Mucosa of rectum (tissue), 2 donors: ENCODE data around the gene STKLD1.

Source experiments
- H3K27ac ChIP-seq, 2 donors: one replicate each; pipeline ENCODE4 v1.7.0; 2013; ENCODE audit warnings: inconsistent platforms in 2 of 2, low read depth in 2 of 2, low read length in 2 of 2
- H3K27me3 ChIP-seq, 2 donors: one replicate each; pipeline ENCODE4 v1.7.0; 2013; ENCODE audit warnings: low read length in 2 of 2; ENCODE audit not compliant: control insufficient read depth in 2 of 2, insufficient read depth in 2 of 2
- H3K36me3 ChIP-seq, 2 donors: one replicate each; pipeline ENCODE4 v1.7.0; 2013; ENCODE audit warnings: low read length in 2 of 2; ENCODE audit not compliant: control insufficient read depth in 2 of 2, insufficient read depth in 2 of 2
- H3K4me1 ChIP-seq, 2 donors: one replicate each; pipeline ENCODE4 v1.7.0; 2013; ENCODE audit warnings: low read length in 2 of 2, mild to moderate bottlenecking in 1 of 2; ENCODE audit not compliant: control insufficient read depth in 2 of 2, insufficient read depth in 2 of 2
- H3K4me3 ChIP-seq, 2 donors: one replicate each; pipeline ENCODE4 v1.7.0; 2013; ENCODE audit warnings: low read length in 2 of 2
- H3K9ac ChIP-seq, 2 donors: one replicate each; pipeline ENCODE4 v1.7.0; 2013; ENCODE audit warnings: low read length in 2 of 2, low read depth in 1 of 2, mild to moderate bottlenecking in 1 of 2
- H3K9me3 ChIP-seq, 2 donors: one replicate each; pipeline ENCODE4 v1.7.0; 2013; ENCODE audit warnings: low read length in 2 of 2; ENCODE audit not compliant: control insufficient read depth in 2 of 2
- donor health status: healthy.
- donor health status: Normal muscosa, but diverticular disease.

The STKLD1 gene

GRCh38 chr9:133423216-133423615 is 47.0 kb downstream of the STKLD1 start:
- H3K9ac ChIP-seq = no peak overlapping the region
- H3K36me3 ChIP-seq = no peaks in the 10 kb centered on the region
- no peaks in the 10 kb centered on the region for H3K9me3 ChIP-seq
- H3K4me1 ChIP-seq = peaks cover 17 to 23% of the 10 kb centered on the region in 2 donors
- H3K27me3 ChIP-seq = peaks cover 6% of the 10 kb centered on the region in 2 donors
- no peak overlapping the region for H3K27ac ChIP-seq
- no peak overlapping the region for H3K4me3 ChIP-seq

GRCh38 chr9:133424187-133424586 is 48.0 kb downstream of the STKLD1 start:
- Histone ChIP-seq H3K4me1 (peaks cover 15 to 24% of the 10 kb centered on the region in 2 donors), H3K27me3 (peaks cover 6% of the 10 kb centered on the region in 2 donors), H3K4me3 (no peak overlapping the region), H3K9me3 (no peaks in the 10 kb centered on the region), H3K27ac (no peak overlapping the region), H3K9ac (no peak overlapping the region), H3K36me3 (no peaks in the 10 kb centered on the region)

DNA sequence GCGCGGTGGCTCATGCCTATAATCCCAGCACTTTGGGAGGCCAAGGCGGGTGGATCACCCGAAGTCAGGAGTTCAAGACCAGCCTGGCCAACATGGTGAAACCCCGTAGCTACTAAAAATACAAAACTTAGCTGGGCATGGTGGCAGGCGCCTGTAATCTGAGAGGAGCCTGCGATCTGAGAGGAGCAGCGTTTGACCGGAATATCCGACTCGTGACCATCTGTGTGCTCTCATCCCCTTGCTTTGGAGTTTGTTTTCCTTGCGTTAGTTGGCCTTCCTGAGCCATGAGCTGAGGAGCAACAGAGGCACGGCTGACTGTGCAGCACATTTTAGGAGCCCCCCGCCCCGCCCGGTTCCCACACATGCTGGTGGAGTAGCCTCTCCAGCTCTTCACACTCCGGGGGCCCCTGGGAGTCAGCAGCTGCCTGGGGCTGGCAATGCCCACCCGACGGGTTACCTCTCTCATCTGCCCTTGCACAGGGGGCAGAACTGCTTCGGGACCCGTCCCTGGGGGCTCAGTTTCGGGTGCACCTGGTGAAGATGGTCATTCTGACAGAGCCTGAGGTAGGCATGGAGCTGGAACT is 49.0 kb downstream of the STKLD1 start:
- Histone ChIP-seq H3K9me3 (no peaks in the 10 kb centered on the region), H3K4me3 (no peak overlapping the region), H3K27ac (no peak overlapping the region), H3K27me3 (peaks cover 6% of the 10 kb centered on the region in 2 donors), H3K36me3 (no peaks in the 10 kb centered on the region), H3K9ac (no peak overlapping the region), H3K4me1 (peaks cover 11 to 17% of the 10 kb centered on the region in 2 donors)

GRCh38 chr9:133426011-133426410 is 49.8 kb downstream of the STKLD1 start:
- Histone ChIP-seq H3K4me3 (no peak overlapping the region), H3K27ac (no peak overlapping the region), H3K27me3 (peaks cover 6% of the 10 kb centered on the region in 2 donors), H3K36me3 (no peaks in the 10 kb centered on the region), H3K9me3 (no peaks in the 10 kb centered on the region), H3K4me1 (peaks cover 11 to 15% of the 10 kb centered on the region in 2 donors), H3K9ac (no peak overlapping the region)

GRCh38 chr9:133427658-133428348 is 51.6 kb downstream of the STKLD1 start:
- Histone ChIP-seq H3K4me3 (no peak overlapping the region), H3K27ac (no peak overlapping the region), H3K36me3 (no peaks in the 10 kb centered on the region), H3K9ac (no peak overlapping the region), H3K27me3 (peaks cover 6% of the 10 kb centered on the region in 2 donors), H3K9me3 (no peaks in the 10 kb centered on the region), H3K4me1 (peaks cover 10 to 11% of the 10 kb centered on the region in 2 donors)

- H3K4me3 ChIP-seq = peak overlapping the region in 1 of 2 donors; percentile 48
- H3K9ac ChIP-seq = no peak overlapping the region
- peaks cover 6% of the 10 kb centered on the region in 2 donors for H3K27me3 ChIP-seq
These were observed 52.5 kb downstream of the STKLD1 start for GRCh38 chr9:133428617-133429101.

GRCh38 chr9:133429214-133429613 is 53.0 kb downstream of the STKLD1 start:
- Histone ChIP-seq H3K36me3 (no peaks in the 10 kb centered on the region), H3K27me3 (peaks cover 6% of the 10 kb centered on the region in 2 donors), H3K4me3 (no peak overlapping the region), H3K9me3 (no peaks in the 10 kb centered on the region), H3K4me1 (peaks cover 10 to 11% of the 10 kb centered on the region in 2 donors), H3K9ac (no peak overlapping the region), H3K27ac (no peak overlapping the region)

More at GRCh38 chr9:133428617-133429101, 52.5 kb downstream of the STKLD1 start:
- no peaks in the 10 kb centered on the region for H3K9me3 ChIP-seq
- H3K27ac ChIP-seq = no peak overlapping the region
- H3K36me3 ChIP-seq = no peaks in the 10 kb centered on the region
- peaks cover 10 to 11% of the 10 kb centered on the region in 2 donors for H3K4me1 ChIP-seq

GRCh38 chr9:133429641-133430161 is 53.5 kb downstream of the STKLD1 start:
- Histone ChIP-seq H3K9ac (no peak overlapping the region), H3K4me3 (no peak overlapping the region), H3K9me3 (no peaks in the 10 kb centered on the region), H3K27me3 (peaks cover 6% of the 10 kb centered on the region in 2 donors), H3K36me3 (no peaks in the 10 kb centered on the region), H3K27ac (no peak overlapping the region), H3K4me1 (peaks cover 10 to 11% of the 10 kb centered on the region in 2 donors)

GRCh38 chr9:133430244-133430643 is 54.1 kb downstream of the STKLD1 start:
- no peaks in the 10 kb centered on the region for H3K9me3 ChIP-seq
- H3K4me1 ChIP-seq = peaks cover 10 to 11% of the 10 kb centered on the region in 2 donors
- H3K4me3 ChIP-seq = no peak overlapping the region
- H3K36me3 ChIP-seq = no peaks in the 10 kb centered on the region
- H3K27me3 ChIP-seq = peaks cover 6% of the 10 kb centered on the region in 2 donors
- H3K27ac ChIP-seq = no peak overlapping the region
- H3K9ac ChIP-seq = no peak overlapping the region

DNA sequence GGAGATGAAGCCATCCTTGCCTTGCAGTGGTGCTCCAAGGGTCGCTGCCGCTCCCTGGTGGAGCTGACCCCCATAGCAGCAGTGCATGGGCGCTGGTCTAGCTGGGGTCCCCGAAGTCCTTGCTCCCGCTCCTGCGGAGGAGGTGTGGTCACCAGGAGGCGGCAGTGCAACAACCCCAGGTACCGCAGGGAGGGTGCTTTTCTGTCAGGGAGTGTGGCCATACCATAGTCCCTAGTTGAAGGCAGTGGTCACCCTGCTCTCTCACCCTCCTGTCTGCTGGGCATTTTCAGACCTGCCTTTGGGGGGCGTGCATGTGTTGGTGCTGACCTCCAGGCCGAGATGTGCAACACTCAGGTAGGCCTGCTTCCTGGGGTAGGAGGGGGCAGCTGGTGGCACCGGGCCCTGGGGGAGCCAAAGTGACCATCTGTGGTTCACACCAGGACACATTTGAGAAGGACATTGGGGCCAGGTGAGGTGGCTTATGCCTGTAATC is 57.2 kb downstream of the STKLD1 start:
- Histone ChIP-seq H3K9me3 (no peaks in the 10 kb centered on the region), H3K27ac (no peak overlapping the region), H3K4me3 (no peak overlapping the region), H3K36me3 (no peaks in the 10 kb centered on the region), H3K4me1 (peaks cover 0 to 2% of the 10 kb centered on the region in 2 donors), H3K27me3 (no peaks in the 10 kb centered on the region), H3K9ac (no peak overlapping the region)
